ENCODE data around the gene HCRTR1. TPM values are rescaled to one million over a fixed set of nuclear protein-coding genes. Genes with fewer than 3 reads are reported as not detected.

The HCRTR1 gene
- total and polyA plus RNA-seq, 2 donors (not counting 1 experiment from before 2014, with no cell fraction given): not detected

DNA sequence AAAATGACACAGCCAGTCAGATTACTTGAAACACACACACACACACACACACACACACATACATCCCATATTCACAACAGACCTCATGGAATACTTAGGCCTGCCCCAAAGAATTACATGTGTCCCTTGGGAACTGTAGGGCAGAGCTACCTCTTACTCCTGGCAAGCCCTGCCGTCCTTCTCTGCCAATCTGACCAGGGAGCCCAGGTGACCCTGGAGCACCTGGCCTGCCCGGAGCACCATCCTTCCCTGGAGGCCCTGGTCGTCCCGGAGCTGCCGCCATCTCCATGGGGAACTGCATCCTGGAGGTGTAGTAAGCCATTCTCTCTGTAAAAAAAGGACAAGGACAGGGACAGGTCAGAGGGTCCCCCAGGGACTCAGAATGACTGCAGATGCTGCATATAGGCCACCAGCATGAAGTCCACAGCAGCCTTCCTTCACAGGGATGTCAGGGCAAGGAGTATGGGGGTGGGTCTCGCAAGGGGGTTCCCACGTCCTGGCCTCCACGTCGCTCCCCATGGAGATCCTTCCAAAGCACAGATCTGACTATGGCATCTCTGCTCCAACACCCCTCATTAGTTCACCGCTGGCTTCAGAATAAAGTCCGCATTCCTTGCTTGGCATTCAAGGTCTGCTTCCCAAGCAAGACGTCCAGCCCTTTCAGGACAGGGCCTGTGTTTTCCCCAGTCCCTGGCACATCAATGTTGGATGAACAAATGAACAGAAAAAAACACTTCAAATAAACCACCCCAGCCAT is 36.4 kb downstream of the HCRTR1 start:
- H3K4me1 ChIP-seq (ENCODE audit: control insufficient read depth, extremely low read depth, insufficient read depth, low read length): no peaks in the 10 kb centered on the region
- no peak overlapping the region for H3K4me2 ChIP-seq (ENCODE audit: extremely low read depth, insufficient read depth, low read length)
- H3K9me3 ChIP-seq (ENCODE audit: control insufficient read depth, insufficient read depth, low read depth, low read length): no peaks in the 10 kb centered on the region
- no peaks in the 10 kb centered on the region for H3K27me3 ChIP-seq (ENCODE audit: control insufficient read depth, insufficient read depth, low read length)
- H3K27ac ChIP-seq (ENCODE audit: insufficient read depth, low read length): no peak overlapping the region
- H3K79me2 ChIP-seq (ENCODE audit: control insufficient read depth, insufficient read depth, low read length): no peaks in the 10 kb centered on the region
- no peak overlapping the region for H3K9ac ChIP-seq (ENCODE audit: insufficient read depth, low read length)
- no peak overlapping the region for H3K4me3 ChIP-seq (replicated peaks in 1 of 4; ENCODE audit: control extremely low read depth in 1 of 4, insufficient read depth in 1 of 4, low read depth in 3 of 4, low read length in 4 of 4)
- no peak overlapping the region for H2AFZ ChIP-seq (ENCODE audit: low read length)
- H3K36me3 ChIP-seq (ENCODE audit: control insufficient read depth, insufficient read depth, low read length): peaks cover 26% of the 10 kb centered on the region
- TF ChIP-seq, protein P1, sequence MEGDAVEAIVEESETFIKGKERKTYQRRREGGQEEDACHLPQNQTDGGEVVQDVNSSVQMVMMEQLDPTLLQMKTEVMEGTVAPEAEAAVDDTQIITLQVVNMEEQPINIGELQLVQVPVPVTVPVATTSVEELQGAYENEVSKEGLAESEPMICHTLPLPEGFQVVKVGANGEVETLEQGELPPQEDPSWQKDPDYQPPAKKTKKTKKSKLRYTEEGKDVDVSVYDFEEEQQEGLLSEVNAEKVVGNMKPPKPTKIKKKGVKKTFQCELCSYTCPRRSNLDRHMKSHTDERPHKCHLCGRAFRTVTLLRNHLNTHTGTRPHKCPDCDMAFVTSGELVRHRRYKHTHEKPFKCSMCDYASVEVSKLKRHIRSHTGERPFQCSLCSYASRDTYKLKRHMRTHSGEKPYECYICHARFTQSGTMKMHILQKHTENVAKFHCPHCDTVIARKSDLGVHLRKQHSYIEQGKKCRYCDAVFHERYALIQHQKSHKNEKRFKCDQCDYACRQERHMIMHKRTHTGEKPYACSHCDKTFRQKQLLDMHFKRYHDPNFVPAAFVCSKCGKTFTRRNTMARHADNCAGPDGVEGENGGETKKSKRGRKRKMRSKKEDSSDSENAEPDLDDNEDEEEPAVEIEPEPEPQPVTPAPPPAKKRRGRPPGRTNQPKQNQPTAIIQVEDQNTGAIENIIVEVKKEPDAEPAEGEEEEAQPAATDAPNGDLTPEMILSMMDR (conservative IDR thresholded peaks at IDR 0.05 in 1 of 2, IDR thresholded peaks at IDR 0.05 in 1 of 2; ENCODE audit: low read depth in 1 of 2, low read length in 2 of 2): no peak
- TF ChIP-seq EZH2 (IDR thresholded peaks at IDR 0.05; ENCODE audit: low read length, missing control alignments): no peak
- no peaks in the 10 kb centered on the region for H4K20me1 ChIP-seq (ENCODE audit: control insufficient read depth, extremely low read depth, insufficient read depth, low read length)
- DNase-seq (ENCODE audit: low read depth in 2 of 2): no peak

DNA sequence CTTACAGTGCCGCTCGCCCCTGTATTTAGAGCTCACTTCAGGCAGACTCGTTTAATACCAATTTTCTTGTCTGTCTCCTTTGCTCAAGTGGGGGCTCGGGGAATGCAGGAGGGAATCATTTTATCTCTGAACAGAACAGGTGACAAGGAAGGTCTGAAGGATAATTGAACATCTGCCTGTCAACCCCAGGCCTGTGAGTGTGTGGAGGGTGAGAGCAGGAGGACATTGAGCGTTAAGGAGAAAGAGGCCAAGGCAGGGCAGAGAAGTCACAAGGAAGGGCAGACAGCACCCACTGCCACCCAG is 36.9 kb downstream of the HCRTR1 start:
- Histone ChIP-seq H3K4me1 (ENCODE audit: control insufficient read depth, extremely low read depth, insufficient read depth, low read length) (no peaks in the 10 kb centered on the region), H3K27me3 (ENCODE audit: control insufficient read depth, insufficient read depth, low read length) (no peaks in the 10 kb centered on the region), H4K20me1 (ENCODE audit: control insufficient read depth, extremely low read depth, insufficient read depth, low read length) (no peaks in the 10 kb centered on the region), H3K4me3 (replicated peaks in 1 of 4; ENCODE audit: control extremely low read depth in 1 of 4, insufficient read depth in 1 of 4, low read depth in 3 of 4, low read length in 4 of 4) (no peak overlapping the region), H3K9me3 (ENCODE audit: control insufficient read depth, insufficient read depth, low read depth, low read length) (no peaks in the 10 kb centered on the region), H3K4me2 (ENCODE audit: extremely low read depth, insufficient read depth, low read length) (no peak overlapping the region), H3K9ac (ENCODE audit: insufficient read depth, low read length) (no peak overlapping the region), H3K36me3 (ENCODE audit: control insufficient read depth, insufficient read depth, low read length) (peaks cover 26% of the 10 kb centered on the region), H3K27ac (ENCODE audit: insufficient read depth, low read length) (no peak overlapping the region), H2AFZ (ENCODE audit: low read length) (no peak overlapping the region), H3K79me2 (ENCODE audit: control insufficient read depth, insufficient read depth, low read length) (no peaks in the 10 kb centered on the region)
- TF ChIP-seq, protein P1 (conservative IDR thresholded peaks at IDR 0.05 in 1 of 2, IDR thresholded peaks at IDR 0.05 in 1 of 2; ENCODE audit: low read depth in 1 of 2, low read length in 2 of 2): no peak
- no peak for TF ChIP-seq EZH2 (IDR thresholded peaks at IDR 0.05; ENCODE audit: low read length, missing control alignments)
- no peak for DNase-seq (ENCODE audit: low read depth in 2 of 2)

DNA sequence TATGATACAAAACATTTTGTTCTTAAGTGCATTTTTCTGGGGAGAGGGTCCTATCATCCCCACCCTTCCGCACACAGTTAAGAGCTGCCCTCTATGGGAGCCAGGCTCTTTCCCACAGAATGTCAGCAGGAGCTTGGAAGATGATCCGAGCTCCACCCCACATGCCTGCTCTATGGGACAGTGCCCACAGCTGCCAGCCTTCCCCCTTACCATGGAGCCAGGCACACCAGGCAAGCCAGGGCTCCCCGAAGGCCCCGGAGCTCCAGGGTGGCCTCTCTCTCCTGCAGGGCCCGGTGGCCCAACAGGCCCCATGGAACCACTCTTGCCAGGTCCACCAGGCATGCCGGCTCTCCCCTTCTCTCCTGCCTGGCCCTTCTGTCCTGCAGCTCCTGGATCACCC is 37.6 kb downstream of the HCRTR1 start:
- Histone ChIP-seq H3K9ac (ENCODE audit: insufficient read depth, low read length) (no peak overlapping the region), H4K20me1 (ENCODE audit: control insufficient read depth, extremely low read depth, insufficient read depth, low read length) (no peaks in the 10 kb centered on the region), H2AFZ (ENCODE audit: low read length) (no peak overlapping the region), H3K79me2 (ENCODE audit: control insufficient read depth, insufficient read depth, low read length) (no peaks in the 10 kb centered on the region), H3K4me2 (ENCODE audit: extremely low read depth, insufficient read depth, low read length) (no peak overlapping the region), H3K27me3 (ENCODE audit: control insufficient read depth, insufficient read depth, low read length) (no peaks in the 10 kb centered on the region), H3K27ac (ENCODE audit: insufficient read depth, low read length) (no peak overlapping the region), H3K36me3 (ENCODE audit: control insufficient read depth, insufficient read depth, low read length) (peaks cover 26% of the 10 kb centered on the region), H3K4me1 (ENCODE audit: control insufficient read depth, extremely low read depth, insufficient read depth, low read length) (no peaks in the 10 kb centered on the region), H3K4me3 (replicated peaks in 1 of 4; ENCODE audit: control extremely low read depth in 1 of 4, insufficient read depth in 1 of 4, low read depth in 3 of 4, low read length in 4 of 4) (no peak overlapping the region), H3K9me3 (ENCODE audit: control insufficient read depth, insufficient read depth, low read depth, low read length) (no peaks in the 10 kb centered on the region)
- TF ChIP-seq EZH2 (IDR thresholded peaks at IDR 0.05; ENCODE audit: low read length, missing control alignments): no peak
- TF ChIP-seq, protein P1 (conservative IDR thresholded peaks at IDR 0.05 in 1 of 2, IDR thresholded peaks at IDR 0.05 in 1 of 2; ENCODE audit: low read depth in 1 of 2, low read length in 2 of 2): no peak
- no peak for DNase-seq (ENCODE audit: low read depth in 2 of 2)

Data from fibroblast of lung (primary cell).